Hepatocyte (in vitro differentiated cells): ENCODE data around the gene TRABD. TPM values are rescaled to one million over a fixed set of nuclear protein-coding genes. Genes with fewer than 3 reads are reported as not detected.

ENCODE experiments used
- DNase-seq: peaks from one replicate; pipeline ENCODE4 v3.0.0-alpha.2; 2016; ENCODE audit warnings: low spot score
- H2AFZ ChIP-seq: fragments of 200-600 bp; sonication (generic); 2 replicates; pipeline ENCODE4 v1.6.0; 2016; ENCODE audit warnings: antibody characterized with exemption, mild to moderate bottlenecking
- H3K27ac ChIP-seq: fragments of 200-600 bp; sonication (generic); 2 replicates; pipeline ENCODE4 v1.5.1; 2016; ENCODE audit warnings: mild to moderate bottlenecking
- H3K27me3 ChIP-seq: fragments of 200-600 bp; sonication (generic); 2 replicates; pipeline ENCODE4 v1.6.1; 2016
- H3K36me3 ChIP-seq: fragments of 200-600 bp; sonication (generic); replicated peaks from 2 replicates; pipeline ENCODE4 v1.5.1; 2016; ENCODE audit warnings: low read depth; ENCODE audit not compliant: insufficient read depth
- H3K4me1 ChIP-seq: fragments of 200-600 bp; sonication (generic); 2 replicates; pipeline ENCODE4 v1.5.1; 2016; ENCODE audit warnings: mild to moderate bottlenecking, moderate library complexity; ENCODE audit not compliant: insufficient read depth
- H3K4me2 ChIP-seq: fragments of 200-600 bp; sonication (generic); 2 replicates; pipeline ENCODE4 v1.6.0; 2016
- H3K4me3 ChIP-seq: fragments of 200-600 bp; sonication (generic); 2 replicates; pipeline ENCODE4 v1.5.1; 2016; ENCODE audit warnings: mild to moderate bottlenecking
- H3K79me2 ChIP-seq: fragments of 200-600 bp; sonication (generic); 2 replicates; pipeline ENCODE4 v1.6.0; 2017; ENCODE audit warnings: mild to moderate bottlenecking
- H3K9me2 ChIP-seq: fragments of 200-600 bp; sonication (generic); replicated peaks from 2 replicates; pipeline ENCODE4 v1.6.0; 2017; ENCODE audit warnings: mild to moderate bottlenecking; ENCODE audit not compliant: insufficient read depth
- H3K9me3 ChIP-seq: fragments of 200-600 bp; sonication (generic); 2 replicates; pipeline ENCODE4 v1.5.1; 2016; ENCODE audit warnings: low read depth, mild to moderate bottlenecking
- H4K20me1 ChIP-seq: fragments of 200-600 bp; sonication (generic); 2 replicates; pipeline ENCODE4 v1.6.0; 2016; ENCODE audit warnings: mild to moderate bottlenecking; ENCODE audit not compliant: insufficient read depth, poor library complexity, severe bottlenecking
- CTCF ChIP-seq: fragments of 200-600 bp; sonication (generic); IDR thresholded peaks from 2 replicates; pipeline ENCODE4 v1.5.1; 2016; ENCODE audit warnings: antibody characterized with exemption, mild to moderate bottlenecking; ENCODE audit not compliant: poor library complexity
- EZH2 ChIP-seq: fragments of 200-600 bp; sonication (generic); IDR thresholded peaks from 2 replicates; pipeline ENCODE4 v1.6.1; 2016; ENCODE audit warnings: antibody characterized with exemption, mild to moderate bottlenecking, borderline replicate concordance
- EZH2phosphoT487 ChIP-seq: fragments of 200-600 bp; sonication (generic); IDR thresholded peaks from one replicate; pipeline ENCODE4 v1.6.1; 2018; ENCODE audit warnings: antibody characterized with exemption, mild to moderate bottlenecking, low read depth, moderate library complexity; ENCODE audit not compliant: unreplicated experiment, severe bottlenecking
- WGBS: methylation state at CpG from one replicate; pipeline ENCODE4 v1.1.6; 2016; ENCODE audit warnings: low lambda C conversion rate; ENCODE audit errors: missing lambda C conversion rate; 5-methylcytosine and 5-hydroxymethylcytosine counted together
- polyA plus RNA-seq: library from polyadenylated mRNA; unstranded; fragments of >200 nt; fragmentation: Nextera tagmentation; extraction: Ambion mirVana; gene quantifications from 2 replicates; pipeline ENCODE4 v1.2.1, GENCODE V29; 2016
- total RNA-seq: library from RNA; depleted of rRNA; stranded (reverse); fragments of >200 nt; gene quantifications from 2 replicates; pipeline ENCODE4 v1.2.3, GENCODE V29; 2014

Gene TRABD
- total and polyA plus RNA-seq, 2 experiments from 2014 or later, result 25.9 to 62.3 TPM

DNA sequence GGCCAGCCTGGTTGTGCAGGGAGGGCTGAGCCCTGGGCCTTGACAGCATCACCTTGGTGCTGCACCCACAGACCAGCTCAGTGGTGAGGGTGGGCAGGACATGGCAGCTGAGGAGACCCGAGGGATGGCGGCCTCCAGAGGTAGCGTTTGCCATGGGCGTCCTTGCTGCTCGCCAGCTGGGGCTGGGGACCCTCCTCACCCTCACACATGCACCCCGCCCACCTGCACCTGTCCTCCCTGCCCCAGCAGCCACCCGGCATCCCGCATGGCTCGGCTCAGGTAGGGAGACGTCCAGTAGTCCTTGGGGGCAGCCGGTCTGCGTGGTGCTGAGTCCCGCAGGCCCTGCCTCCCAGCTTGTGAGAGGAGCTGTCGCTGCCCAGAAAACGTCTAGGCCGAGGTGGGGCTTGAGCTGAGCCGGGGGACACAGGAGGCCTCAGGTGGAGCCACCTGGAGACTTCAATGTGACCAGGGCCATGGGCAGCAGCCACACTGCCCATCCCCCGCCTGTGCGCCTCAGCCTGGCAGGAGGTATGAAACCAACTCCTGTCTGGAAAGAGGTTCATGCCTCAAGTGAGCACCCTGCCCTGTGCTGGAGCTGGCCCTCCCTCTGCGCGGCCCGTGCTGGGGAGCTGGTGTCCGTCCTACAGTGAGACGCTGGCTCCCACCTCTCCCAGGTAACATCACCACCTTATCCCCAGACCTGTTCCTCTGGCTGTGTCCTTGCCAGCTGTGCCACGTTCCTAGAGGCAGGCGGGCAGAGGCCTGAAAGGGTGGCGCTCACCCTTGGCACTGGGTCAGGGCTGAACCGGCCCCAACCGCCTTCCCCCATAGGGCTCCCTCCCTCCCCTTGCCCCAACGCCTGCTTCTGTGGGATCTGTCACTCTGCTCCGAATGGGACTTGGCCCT lies 3.3 kb upstream of the TRABD start:
- Histone ChIP-seq H3K79me2 (peaks cover 18% of the 10 kb centered on the region), H3K4me3 (no peak overlapping the region), H3K27me3 (no peaks in the 10 kb centered on the region), H3K36me3 (no peaks in the 10 kb centered on the region), H3K27ac (no peak overlapping the region), H2AFZ (no peak overlapping the region), H4K20me1 (no peaks in the 10 kb centered on the region), H3K9me3 (no peaks in the 10 kb centered on the region), H3K4me2 (no peak overlapping the region), H3K9me2 (no peaks in the 10 kb centered on the region), H3K4me1 (peaks cover 23% of the 10 kb centered on the region)
- no peak for DNase-seq
- WGBS, result 88% methylated on average over 25 of the region's 31 CpGs
- TF ChIP-seq EZH2phosphoT487 (no peak), CTCF (no peak), EZH2 (no peak)

- Histone ChIP-seq H3K36me3 (no peaks in the 10 kb centered on the region), H3K27me3 (no peaks in the 10 kb centered on the region), H3K27ac (no peak overlapping the region), H3K9me3 (no peaks in the 10 kb centered on the region), H3K4me3 (no peak overlapping the region), H3K9me2 (no peaks in the 10 kb centered on the region), H3K79me2 (peaks cover 27% of the 10 kb centered on the region), H3K4me2 (no peak overlapping the region), H3K4me1 (peaks cover 23% of the 10 kb centered on the region), H2AFZ (no peak overlapping the region), H4K20me1 (no peaks in the 10 kb centered on the region)
- TF ChIP-seq EZH2phosphoT487 (no peak), EZH2 (no peak)
- DNase-seq, result no peak
- WGBS, result 94% methylated on average over 16 of the region's 19 CpGs
These were observed 2.4 kb upstream of the TRABD start for GRCh38 chr22:50183141-50183971.

GRCh38 chr22:50184004-50184901 lies 1.5 kb upstream of the TRABD start:
- Histone ChIP-seq H3K9me3 (no peaks in the 10 kb centered on the region), H3K27ac (no peak overlapping the region), H3K9me2 (no peaks in the 10 kb centered on the region), H2AFZ (no peak overlapping the region), H4K20me1 (no peaks in the 10 kb centered on the region), H3K4me1 (peaks cover 30% of the 10 kb centered on the region), H3K79me2 (peaks cover 36% of the 10 kb centered on the region), H3K4me3 (no peak overlapping the region), H3K4me2 (peak overlapping the region; percentile 96), H3K27me3 (no peaks in the 10 kb centered on the region), H3K36me3 (no peaks in the 10 kb centered on the region)
- WGBS, result 67% methylated on average over 29 of the region's 32 CpGs
- DNase-seq, result peak; percentile 74
- TF ChIP-seq CTCF (no peak), EZH2phosphoT487 (no peak), EZH2 (no peak)
